Ascending aorta (tissue), 2 donors: ENCODE measurements around the gene SDHA. TPM values are rescaled to one million over a fixed set of nuclear protein-coding genes. Genes with fewer than 3 reads are reported as not detected.

Source experiments
- DNase-seq, 2 donors: peaks; one replicate each; pipeline ENCODE4 v3.0.0-alpha.2; 2019; ENCODE audit warnings: low spot score in 2 of 2
- H3K27ac ChIP-seq, 2 donors: fragments of 200-600 bp; sonication (generic); one replicate each; pipeline ENCODE4 v1.5.1; 2016 to 2017; ENCODE audit warnings: mild to moderate bottlenecking in 1 of 2
- H3K27me3 ChIP-seq: fragments of 200-600 bp; sonication (generic); one replicate; pipeline ENCODE4 v1.5.1; 2017
- H3K36me3 ChIP-seq, 2 donors: fragments of 200-600 bp; sonication (generic); one replicate each; pipeline ENCODE4 v1.5.1; 2016
- H3K4me1 ChIP-seq, 2 donors: fragments of 200-600 bp; sonication (generic); one replicate each; pipeline ENCODE4 v1.5.1; 2016 to 2017; ENCODE audit warnings: mild to moderate bottlenecking in 1 of 2
- H3K4me3 ChIP-seq, 2 donors: fragments of 200-600 bp; sonication (generic); one replicate each; pipeline ENCODE4 v1.5.1; 2016 to 2017; ENCODE audit warnings: mild to moderate bottlenecking in 1 of 2
- H3K9me3 ChIP-seq, 2 donors: fragments of 200-600 bp; sonication (generic); one replicate each; pipeline ENCODE4 v1.5.1; 2016
- CTCF ChIP-seq, 3 experiments: fragments of 200-600 bp in 2 of 3; fragments of 450-650 bp in 1 of 3; sonication (generic) in 2 of 3; IDR thresholded peaks; one replicate each; pipeline ENCODE4 v1.5.1; 2016 to 2019; ENCODE audit warnings: antibody characterized with exemption in 3 of 3, mild to moderate bottlenecking in 1 of 3, moderate library complexity in 1 of 3
- intact Hi-C: fragments of 100-400 bp; cut with DNase I; formaldehyde crosslinking; loops from one replicate; pipeline ENCODE4 v1.15.1; 2023
- total RNA-seq: library from RNA; depleted of rRNA; stranded (reverse); fragments of >200 nt; gene quantifications from one replicate; pipeline ENCODE4 v1.1.0, GENCODE V29; 2016

Gene SDHA
- total RNA-seq, 1 donor from 2014 or later = 41.1 TPM

- intact Hi-C loops = loop anchor here (1.0 kb wide), 1 partner anchor 30 kb away; the partner anchor contains the start of genes CCDC127 and SDHA
- Histone ChIP-seq H3K4me3 (peak overlapping the region; percentile 7 to 45), H3K27me3 (no peaks in the 10 kb centered on the region)
Measured at GRCh38 chr5:187617-188451, 30.3 kb upstream of the SDHA start.

GRCh38 chr5:188488-189481 lies 29.3 kb upstream of the SDHA start:
- Histone ChIP-seq H3K9me3 (no peaks in the 10 kb centered on the region), H3K27me3 (no peaks in the 10 kb centered on the region), H3K36me3 (no peaks in the 10 kb centered on the region), H3K27ac (no peak overlapping the region), H3K4me1 (peaks cover 6% of the 10 kb centered on the region in 2 donors), H3K4me3 (peak overlapping the region; percentile 7 to 45)
- peak; percentile 85 to 95 (median 92) for TF ChIP-seq CTCF (IDR thresholded peaks at IDR 0.05)
- intact Hi-C loops = loop anchor here (1.0 kb wide), 1 partner anchor 30 kb away; the partner anchor contains the start of genes CCDC127 and SDHA
- DNase-seq = peak; percentile 51 to 90

More at GRCh38 chr5:187617-188451, 30.3 kb upstream of the SDHA start:
- DNase-seq = no peak
- H3K36me3 ChIP-seq = no peaks in the 10 kb centered on the region
- no peaks in the 10 kb centered on the region for H3K9me3 ChIP-seq
- H3K27ac ChIP-seq = no peak overlapping the region
- H3K4me1 ChIP-seq = peaks cover 6% of the 10 kb centered on the region in 2 donors
- TF ChIP-seq CTCF (IDR thresholded peaks at IDR 0.05) = no peak

GRCh38 chr5:189486-189885 lies 28.6 kb upstream of the SDHA start:
- Histone ChIP-seq H3K4me1 (peaks cover 6% of the 10 kb centered on the region in 2 donors), H3K27ac (no peak overlapping the region), H3K9me3 (no peaks in the 10 kb centered on the region), H3K4me3 (no peak overlapping the region), H3K36me3 (no peaks in the 10 kb centered on the region), H3K27me3 (no peaks in the 10 kb centered on the region)
- TF ChIP-seq CTCF (IDR thresholded peaks at IDR 0.05) = no peak
- intact Hi-C loops = no loop called here
- DNase-seq = no peak

GRCh38 chr5:189976-190365 lies 28.1 kb upstream of the SDHA start:
- Histone ChIP-seq H3K4me1 (peaks cover 6% of the 10 kb centered on the region in 2 donors), H3K9me3 (no peaks in the 10 kb centered on the region), H3K27me3 (no peaks in the 10 kb centered on the region), H3K4me3 (no peak overlapping the region), H3K36me3 (no peaks in the 10 kb centered on the region), H3K27ac (no peak overlapping the region)
- intact Hi-C loops = no loop called here
- no peak for TF ChIP-seq CTCF (IDR thresholded peaks at IDR 0.05)
- no peak for DNase-seq

GRCh38 chr5:190366-191035 lies 27.6 kb upstream of the SDHA start:
- intact Hi-C loops = no loop called here
- Histone ChIP-seq H3K4me1 (peaks cover 6% of the 10 kb centered on the region in 2 donors), H3K4me3 (peak overlapping the region in 1 of 2 donors; percentile 50), H3K36me3 (no peaks in the 10 kb centered on the region), H3K27me3 (no peaks in the 10 kb centered on the region), H3K27ac (peak overlapping the region; percentile 17 to 51), H3K9me3 (no peaks in the 10 kb centered on the region)
- no peak for TF ChIP-seq CTCF (IDR thresholded peaks at IDR 0.05)
- no peak for DNase-seq
